Activated T-helper 1 cell treated with Interleukin-2 at 50 U/mL for 16 hours (primary cell): ENCODE data around the gene TMTC3.

Source experiments
- DNase-seq: peaks from one replicate; pipeline ENCODE4 v3.0.0-alpha.2; 2020; ENCODE audit warnings: low read depth

The TMTC3 gene

GRCh38 chr12:88227263-88227662 lies 85.2 kb downstream of the TMTC3 start:
- DNase-seq = no peak

GRCh38 chr12:88227871-88228270 lies 85.8 kb downstream of the TMTC3 start:
- no peak for DNase-seq

GRCh38 chr12:88228720-88229119 lies 86.6 kb downstream of the TMTC3 start:
- no peak for DNase-seq

- no peak for DNase-seq
These were observed 88.2 kb downstream of the TMTC3 start for GRCh38 chr12:88230271-88230670.

- no peak for DNase-seq
These were observed 93.2 kb downstream of the TMTC3 start for GRCh38 chr12:88235183-88235833.

- no peak for DNase-seq
These were observed 95.8 kb downstream of the TMTC3 start for GRCh38 chr12:88237954-88238353.

GRCh38 chr12:88238406-88238805 lies 96.3 kb downstream of the TMTC3 start:
- DNase-seq = no peak

GRCh38 chr12:88241862-88242570 lies 99.9 kb downstream of the TMTC3 start:
- no peak for DNase-seq

- DNase-seq = no peak
These were observed 100.4 kb downstream of the TMTC3 start for GRCh38 chr12:88242571-88242925.

- DNase-seq = no peak
These were observed 100.8 kb downstream of the TMTC3 start for GRCh38 chr12:88242939-88243338.

- no peak for DNase-seq
These were observed 101.9 kb downstream of the TMTC3 start for GRCh38 chr12:88243982-88244381.

- no peak for DNase-seq
These were observed 103.8 kb downstream of the TMTC3 start for GRCh38 chr12:88245905-88246304.

- DNase-seq = no peak
These were observed 105.1 kb downstream of the TMTC3 start for GRCh38 chr12:88247241-88247643.

- no peak for DNase-seq
These were observed 106.5 kb downstream of the TMTC3 start for GRCh38 chr12:88248606-88249005.
